PC-9 (cell line): ENCODE measurements around the gene ADAT3. TPM values are rescaled to one million over a fixed set of nuclear protein-coding genes. Genes with fewer than 3 reads are reported as not detected.

Source experiments
- BruUV-seq: library from RNA; stranded (reverse); fragments of 400-500 nt; replicated peaks from 2 replicates; lab custom pipeline; 2021; lab: Mats Ljungman, UMichigan
- CTCF ChIA-PET: fragments of 300-600 bp; sonication (Branson Sonifier 250); formaldehyde crosslinking; loops from one replicate; lab custom pipeline; 2022; ENCODE audit warnings: antibody characterized with exemption; lab: Charles Lee
- POLR2A ChIA-PET: fragments of 300-600 bp; sonication (Branson Sonifier 250); formaldehyde crosslinking; loops from one replicate; lab custom pipeline; 2022; ENCODE audit warnings: antibody characterized with exemption; ENCODE audit not compliant: unreplicated experiment; lab: Charles Lee
- DNase-seq, 2 experiments: peaks; one replicate each; pipeline versions ENCODE4 v3.0.0 to v3.0.0-alpha.2; 2015 to 2022; ENCODE audit warnings: mixed read lengths in 1 of 2
- H2AFZ ChIP-seq: fragments of 200-600 bp; sonication (generic); 2 replicates; pipeline ENCODE4 v1.8.1; 2017; ENCODE audit warnings: antibody characterized with exemption
- H3F3A ChIP-seq: fragments of 200-600 bp; sonication (generic); 2 replicates; pipeline ENCODE4 v1.8.1; 2017; ENCODE audit warnings: antibody characterized with exemption, mild to moderate bottlenecking, low read depth; ENCODE audit not compliant: insufficient read depth
- H3K27ac ChIP-seq: fragments of 200-600 bp; sonication (generic); 2 replicates; pipeline ENCODE4 v1.6.1; 2016; ENCODE audit warnings: mixed run types
- H3K27me3 ChIP-seq: fragments of 200-600 bp; sonication (generic); 2 replicates; pipeline ENCODE4 v1.6.1; 2016; ENCODE audit warnings: low read depth, mixed run types; ENCODE audit not compliant: insufficient read depth
- H3K36me3 ChIP-seq: fragments of 200-600 bp; sonication (generic); 2 replicates; pipeline ENCODE4 v1.6.1; 2016; ENCODE audit warnings: low read depth, mixed run types
- H3K4me1 ChIP-seq: fragments of 200-600 bp; sonication (generic); replicated peaks from 2 replicates; pipeline ENCODE4 v1.6.1; 2016; ENCODE audit warnings: mixed run types; ENCODE audit not compliant: insufficient read depth
- H3K4me2 ChIP-seq: fragments of 200-600 bp; sonication (generic); 2 replicates; pipeline ENCODE4 v1.6.1; 2017; ENCODE audit warnings: mixed run types
- H3K4me3 ChIP-seq: fragments of 200-600 bp; sonication (generic); 2 replicates; pipeline ENCODE4 v1.6.1; 2016; ENCODE audit warnings: mixed run types
- H3K79me2 ChIP-seq: fragments of 200-600 bp; sonication (generic); 2 replicates; pipeline ENCODE4 v1.6.1; 2017; ENCODE audit warnings: low read depth, mixed run types
- H3K9me2 ChIP-seq: fragments of 200-600 bp; sonication (generic); 2 replicates; pipeline ENCODE4 v1.8.1; 2017; ENCODE audit warnings: mild to moderate bottlenecking; ENCODE audit not compliant: insufficient read depth
- H3K9me3 ChIP-seq: fragments of 200-600 bp; sonication (generic); 2 replicates; pipeline ENCODE4 v1.8.1; 2016; ENCODE audit warnings: low read depth; ENCODE audit not compliant: insufficient read depth
- H4K20me1 ChIP-seq: fragments of 200-600 bp; sonication (generic); 2 replicates; pipeline ENCODE4 v1.8.1; 2017; ENCODE audit not compliant: insufficient read depth
- CTCF ChIP-seq: fragments of 200-600 bp; sonication (generic); conservative IDR thresholded peaks from 2 replicates; pipeline ENCODE4 v1.6.1; 2017; ENCODE audit warnings: mixed run types, antibody characterized with exemption, mild to moderate bottlenecking, moderate library complexity
- EZH2 ChIP-seq: fragments of 200-600 bp; sonication (generic); IDR thresholded peaks from 2 replicates; pipeline ENCODE4 v1.8.0; 2017; ENCODE audit warnings: antibody characterized with exemption, low read depth
- intact Hi-C: fragments of 100-400 bp; cut with micrococcal nuclease; formaldehyde crosslinking; loops from one replicate; pipeline ENCODE4 v1.10.0; 2022; ENCODE audit not compliant: unreplicated experiment
- total RNA-seq: library from RNA; stranded (reverse); gene quantifications from 2 replicates; pipeline ENCODE4 v1.2.3, GENCODE V29; 2021

The ADAT3 gene
- total RNA-seq, 1 experiment from 2014 or later: 7.8 TPM

- Histone ChIP-seq H4K20me1 (peaks cover 40% of the 10 kb centered on the region), H3K79me2 (peaks cover 43% of the 10 kb centered on the region), H3K27ac (no peak overlapping the region), H3K9me2 (no peaks in the 10 kb centered on the region), H3K4me3 (no peak overlapping the region), H3F3A (peaks cover 1% of the 10 kb centered on the region; the same call in 1 of the 2 replicates), H2AFZ (no peak overlapping the region), H3K4me2 (no peak overlapping the region), H3K9me3 (no peaks in the 10 kb centered on the region), H3K27me3 (no peaks in the 10 kb centered on the region), H3K36me3 (no peaks in the 10 kb centered on the region), H3K4me1 (peaks cover 3% of the 10 kb centered on the region; the same call in 1 of the 2 replicates)
- no peak for TF ChIP-seq EZH2
- TF ChIP-seq CTCF: no peak
- CTCF ChIA-PET: no interaction called here
- intact Hi-C loops: no loop called here
- no peak for DNase-seq
- no TSS peak for BruUV-seq
- POLR2A ChIA-PET: no interaction called here
These were observed 6.8 kb downstream of the ADAT3 start for GRCh38 chr19:1911995-1912394.

- Histone ChIP-seq H3F3A (no peaks in the 10 kb centered on the region), H3K27me3 (no peaks in the 10 kb centered on the region), H3K4me1 (no peaks in the 10 kb centered on the region), H3K9me3 (no peaks in the 10 kb centered on the region), H3K4me2 (no peak overlapping the region), H3K4me3 (no peak overlapping the region), H2AFZ (no peak overlapping the region), H3K36me3 (no peaks in the 10 kb centered on the region), H4K20me1 (peaks cover 36% of the 10 kb centered on the region), H3K9me2 (no peaks in the 10 kb centered on the region), H3K79me2 (peaks cover 34% of the 10 kb centered on the region), H3K27ac (no peak overlapping the region)
- TF ChIP-seq EZH2 (no peak), CTCF (no peak)
- ChIA-PET POLR2A (no interaction called here), CTCF (no interaction called here)
- no TSS peak for BruUV-seq
- no peak for DNase-seq
- intact Hi-C loops: no loop called here
These were observed 7.7 kb downstream of the ADAT3 start for GRCh38 chr19:1912760-1913505.

GRCh38 chr19:1913781-1914577, 8.8 kb downstream of the ADAT3 start:
- Histone ChIP-seq H3K79me2 (peaks cover 24% of the 10 kb centered on the region), H3F3A (no peaks in the 10 kb centered on the region), H3K9me3 (no peaks in the 10 kb centered on the region), H3K27me3 (no peaks in the 10 kb centered on the region), H3K4me2 (no peak overlapping the region), H3K27ac (no peak overlapping the region), H3K4me1 (no peaks in the 10 kb centered on the region), H3K36me3 (no peaks in the 10 kb centered on the region), H2AFZ (no peak overlapping the region), H3K4me3 (no peak overlapping the region), H3K9me2 (no peaks in the 10 kb centered on the region), H4K20me1 (peaks cover 36% of the 10 kb centered on the region)
- ChIA-PET POLR2A (no interaction called here), CTCF (no interaction called here)
- no TSS peak for BruUV-seq
- no peak for DNase-seq
- TF ChIP-seq CTCF (no peak), EZH2 (no peak)
- intact Hi-C loops: no loop called here
